HepG2 (cell line): Measurements from ENCODE around the gene MTF2. TPM values are rescaled to one million over a fixed set of nuclear protein-coding genes. Genes with fewer than 3 reads are reported as not detected.
A peak's percentile ranks its signal among the peaks of the same experiment; 100 is the strongest.

ENCODE experiments used
- ARNTL ChIP-seq: sonication (generic); formaldehyde crosslinking; IDR thresholded peaks from 2 replicates; pipeline ENCODE4 v1.4.0; 2020; ENCODE audit warnings: mild to moderate bottlenecking, missing genetic modification reagents
- BRCA1 ChIP-seq: sonication (generic); formaldehyde crosslinking; IDR thresholded peaks from 2 replicates; pipeline ENCODE4 v1.4.0; 2020; ENCODE audit warnings: missing genetic modification reagents
- CBX1 ChIP-seq: IDR thresholded peaks from one replicate; pipeline ENCODE4 v1.6.1; 2016; ENCODE audit warnings: antibody characterized with exemption, low read depth
- GATAD2A ChIP-seq: IDR thresholded peaks from 2 replicates; pipeline ENCODE4 v1.6.1; 2016
- IKZF1 ChIP-seq: fragments of 450-650 bp; IDR thresholded peaks from 2 replicates; pipeline ENCODE4 v1.7.1; 2016
- KLF6 ChIP-seq: IDR thresholded peaks from 2 replicates; pipeline ENCODE4 v1.8.0; 2016; ENCODE audit warnings: missing biosample characterization, missing genetic modification reagents
- LCORL ChIP-seq, 2 experiments: fragments of 450-650 bp in 1 of 2; sonication (generic) in 1 of 2; formaldehyde crosslinking in 1 of 2; IDR thresholded peaks; 2 replicates each; pipeline versions ENCODE4 v1.5.0 to v1.6.1; 2017 to 2020; ENCODE audit warnings: antibody characterized with exemption in 1 of 2, missing genetic modification reagents in 1 of 2
- MAFF ChIP-seq: IDR thresholded peaks from 2 replicates; pipeline ENCODE4 v1.6.1; 2011; ENCODE audit warnings: low read depth, low read length, improper control_type of control experiment
- MIER3 ChIP-seq: IDR thresholded peaks from 2 replicates; pipeline ENCODE4 v1.6.1; 2016; ENCODE audit warnings: missing compliant biosample characterization, borderline replicate concordance
- MTF1 ChIP-seq: sonication (generic); formaldehyde crosslinking; IDR thresholded peaks from 2 replicates; pipeline ENCODE4 v1.5.0; 2020; ENCODE audit warnings: missing genetic modification reagents
- MZF1 ChIP-seq: sonication (generic); formaldehyde crosslinking; IDR thresholded peaks from 2 replicates; pipeline ENCODE4 v1.8.1; 2023; ENCODE audit warnings: mild to moderate bottlenecking, missing genetic modification reagents, borderline replicate concordance
- NCOA1 ChIP-seq: sonication (generic); formaldehyde crosslinking; IDR thresholded peaks from 2 replicates; pipeline ENCODE4 v1.9.0; 2021; ENCODE audit warnings: missing genetic modification reagents
- RCOR2 ChIP-seq: IDR thresholded peaks from 2 replicates; pipeline ENCODE4 v1.6.1; 2016; ENCODE audit warnings: missing biosample characterization, missing genetic modification reagents
- RELA ChIP-seq: sonication (generic); formaldehyde crosslinking; IDR thresholded peaks from 2 replicates; pipeline ENCODE4 v1.4.0; 2020; ENCODE audit warnings: missing genetic modification reagents
- SIX1 ChIP-seq: sonication (generic); formaldehyde crosslinking; IDR thresholded peaks from 2 replicates; pipeline ENCODE4 v1.4.0; 2020; ENCODE audit warnings: missing genetic modification reagents, borderline replicate concordance
- TBX2 ChIP-seq: sonication (generic); formaldehyde crosslinking; IDR thresholded peaks from 2 replicates; pipeline ENCODE4 v1.5.0; 2020; ENCODE audit warnings: missing genetic modification reagents, mild to moderate bottlenecking, borderline replicate concordance
- TEAD2 ChIP-seq: sonication (generic); formaldehyde crosslinking; IDR thresholded peaks from 2 replicates; pipeline ENCODE4 v1.9.0; 2021; ENCODE audit warnings: missing genetic modification reagents
- TRIM24 ChIP-seq: sonication (generic); formaldehyde crosslinking; IDR thresholded peaks from 2 replicates; pipeline ENCODE4 v1.8.0; 2022; ENCODE audit warnings: mild to moderate bottlenecking, missing genetic modification reagents
- XRCC5 ChIP-seq: fragments of 200-400 bp; formaldehyde crosslinking; optimal IDR thresholded peaks from 2 replicates; pipeline ENCODE3; 2017; ENCODE audit warnings: mild to moderate bottlenecking, low read length
- ZFP36L2 ChIP-seq: sonication (generic); formaldehyde crosslinking; IDR thresholded peaks from 2 replicates; pipeline ENCODE4 v1.4.0; 2020; ENCODE audit warnings: missing genetic modification reagents
- ZFYVE20 ChIP-seq: sonication (generic); formaldehyde crosslinking; IDR thresholded peaks from 2 replicates; pipeline ENCODE4 v1.8.0; 2023; ENCODE audit warnings: low read depth, mild to moderate bottlenecking, moderate library complexity, missing genetic modification reagents, borderline replicate concordance
- ZNF256 ChIP-seq: sonication (generic); formaldehyde crosslinking; conservative IDR thresholded peaks from 2 replicates; pipeline ENCODE4 v1.4.0; 2020; ENCODE audit warnings: missing genetic modification reagents
- ZNF33A ChIP-seq: sonication (generic); formaldehyde crosslinking; IDR thresholded peaks from 2 replicates; pipeline ENCODE4 v1.5.1; 2020; ENCODE audit warnings: missing genetic modification reagents, mild to moderate bottlenecking, moderate library complexity, borderline replicate concordance
- ZNF546 ChIP-seq: sonication (generic); formaldehyde crosslinking; conservative IDR thresholded peaks from 2 replicates; pipeline ENCODE4 v1.8.1; 2023; ENCODE audit warnings: mild to moderate bottlenecking, missing genetic modification reagents
- ZNF552 ChIP-seq: sonication (generic); formaldehyde crosslinking; IDR thresholded peaks from 2 replicates; pipeline ENCODE4 v1.9.0; 2022; ENCODE audit warnings: missing genetic modification reagents, mild to moderate bottlenecking, borderline replicate concordance
- ZNF720 ChIP-seq: sonication (generic); formaldehyde crosslinking; IDR thresholded peaks from 2 replicates; pipeline ENCODE4 v1.4.0; 2020; ENCODE audit warnings: missing genetic modification reagents
- ZNF780A ChIP-seq: sonication (generic); formaldehyde crosslinking; IDR thresholded peaks from 2 replicates; pipeline ENCODE4 v1.8.0; 2022; ENCODE audit warnings: mild to moderate bottlenecking, missing genetic modification reagents, moderate library complexity
- polyA plus RNA-seq, 8 experiments: library from polyadenylated mRNA; depleted of rRNA in 3 of 8; stranded (reverse) in 7 of 8; unstranded in 1 of 8; fragments of >200 nt; fragmentation: Illumina TruSeq in 4 of 8; extraction: Trizol in 4 of 8; gene quantifications; 2 replicates each; pipeline versions ENCODE4 v1.2.1 to v1.2.3, GENCODE V29; 2011 to 2016; ENCODE audit warnings: low read depth in 4 of 8, missing spikeins in 1 of 8, mixed read lengths in 1 of 8; ENCODE audit not compliant: insufficient read depth in 1 of 8
- total RNA-seq, 5 experiments: library from RNA; depleted of rRNA; stranded (reverse); fragments of >200 nt; fragmentation: Illumina TruSeq; extraction: Trizol; gene quantifications; 2 replicates each; pipeline ENCODE4 v1.2.3, GENCODE V29; 2016; ENCODE audit warnings: low read depth in 1 of 5
- TF ChIP-seq, protein P1 (sequence below): IDR thresholded peaks from 2 replicates; pipeline ENCODE4 v1.6.1; 2016; ENCODE audit warnings: mild to moderate bottlenecking, missing biosample characterization, missing genetic modification reagents
- TF ChIP-seq, protein P2 (sequence below): sonication (generic); formaldehyde crosslinking; conservative IDR thresholded peaks from 2 replicates; pipeline ENCODE4 v1.8.1; 2023; ENCODE audit warnings: missing genetic modification reagents
- TF ChIP-seq, protein P3 (sequence below): sonication (generic); formaldehyde crosslinking; IDR thresholded peaks from 2 replicates; pipeline ENCODE4 v1.4.0; 2020; ENCODE audit warnings: mild to moderate bottlenecking, low read depth, missing genetic modification reagents

Gene MTF2
- total and polyA plus RNA-seq, 2 of the 13 experiments (the other 11 are each of a cell fraction or from before 2014, with no cell fraction given) = 48.7 to 53.9 TPM

DNA sequence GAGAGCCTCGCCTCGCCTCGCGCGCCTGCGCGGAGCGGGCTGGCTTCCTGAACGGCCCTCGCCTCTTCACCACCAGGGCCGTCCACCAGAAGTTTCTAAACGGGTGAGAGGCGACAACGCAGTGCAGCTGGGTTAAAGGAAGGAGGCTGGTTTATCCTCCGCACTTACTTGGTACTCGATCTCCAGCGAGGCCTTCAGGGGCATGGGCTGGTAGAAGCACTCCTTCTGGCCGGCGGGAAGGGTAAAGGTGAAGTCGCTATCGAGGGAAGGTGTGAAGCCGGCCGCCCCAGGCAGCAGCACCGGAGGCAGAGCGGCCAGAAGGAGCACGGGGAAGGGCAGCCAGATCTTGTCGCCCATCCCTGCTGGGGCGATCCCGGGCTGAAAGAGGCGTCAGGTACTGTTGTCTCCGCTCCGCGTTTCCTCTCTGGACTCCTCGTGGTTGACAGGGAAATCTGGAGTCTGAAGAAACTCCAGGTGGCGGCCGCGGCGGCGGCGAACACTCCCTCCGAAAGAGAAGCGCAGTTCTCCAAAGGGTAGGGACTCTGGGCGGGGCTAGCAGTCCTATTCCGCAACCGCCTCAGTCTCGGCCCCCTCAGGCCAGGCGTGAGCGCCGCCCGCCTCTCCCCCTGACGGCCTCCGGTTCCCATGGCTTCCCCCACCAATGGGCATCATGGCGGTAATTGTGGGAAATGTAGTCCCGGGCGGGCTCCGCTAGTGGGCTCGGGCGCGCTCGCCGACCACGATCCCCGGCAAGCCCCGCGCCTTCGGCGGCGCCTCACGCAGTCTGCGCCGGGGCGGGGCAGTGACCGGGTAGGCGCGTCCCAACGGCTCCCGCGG lies 101.0 kb downstream of the MTF2 start, which contains the start of gene TMED5 (continued):
- TF ChIP-seq XRCC5 (peak; percentile 31), MTF1 (CRISPR knock-in tag) (0 out of 2 replicates have a peak, but pooled peaks have one; percentile 27), MZF1 (CRISPR knock-in tag) (no peak), ARNTL (peak; percentile 78; the same call in 1 of the 2 replicates), TRIM24 (CRISPR knock-in tag) (no peak), ZNF546 (CRISPR knock-in tag) (no peak; the same call in 1 of the 2 replicates), NCOA1 (CRISPR knock-in tag) (no peak), ZNF780A (no peak), CBX1 (peak; percentile 78), RCOR2 (CRISPR knock-in tag) (no peak), ZFYVE20 (CRISPR knock-in tag) (no peak), TEAD2 (CRISPR knock-in tag) (no peak), MIER3 (CRISPR knock-in tag) (peak; percentile 39), ZFP36L2 (CRISPR knock-in tag) (no peak), ZNF256 (peak; percentile 39), GATAD2A (CRISPR knock-in tag) (no peak; the same call in 1 of the 2 replicates), KLF6 (CRISPR knock-in tag) (peak; percentile 71; the same call in 1 of the 2 replicates), SIX1 (CRISPR knock-in tag) (no peak), TBX2 (CRISPR knock-in tag) (peak; percentile 78), IKZF1 (no peak), LCORL (IDR thresholded peaks at IDR 0.05) (no peak), LCORL (CRISPR knock-in tag; IDR thresholded peaks at IDR 0.05) (peak; percentile 21; the same call in 1 of the 2 replicates), MAFF (no peak), RELA (CRISPR knock-in tag) (no peak), BRCA1 (no peak; the same call in none of the 2 replicates), ZNF552 (peak; percentile 81; the same call in 1 of the 2 replicates), ZNF720 (CRISPR knock-in tag) (no peak), ZNF33A (no peak)
- TF ChIP-seq, protein P1, sequence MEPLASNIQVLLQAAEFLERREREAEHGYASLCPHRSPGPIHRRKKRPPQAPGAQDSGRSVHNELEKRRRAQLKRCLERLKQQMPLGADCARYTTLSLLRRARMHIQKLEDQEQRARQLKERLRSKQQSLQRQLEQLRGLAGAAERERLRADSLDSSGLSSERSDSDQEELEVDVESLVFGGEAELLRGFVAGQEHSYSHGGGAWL (CRISPR knock-in tag) = peak; percentile 89
- TF ChIP-seq, protein P2, sequence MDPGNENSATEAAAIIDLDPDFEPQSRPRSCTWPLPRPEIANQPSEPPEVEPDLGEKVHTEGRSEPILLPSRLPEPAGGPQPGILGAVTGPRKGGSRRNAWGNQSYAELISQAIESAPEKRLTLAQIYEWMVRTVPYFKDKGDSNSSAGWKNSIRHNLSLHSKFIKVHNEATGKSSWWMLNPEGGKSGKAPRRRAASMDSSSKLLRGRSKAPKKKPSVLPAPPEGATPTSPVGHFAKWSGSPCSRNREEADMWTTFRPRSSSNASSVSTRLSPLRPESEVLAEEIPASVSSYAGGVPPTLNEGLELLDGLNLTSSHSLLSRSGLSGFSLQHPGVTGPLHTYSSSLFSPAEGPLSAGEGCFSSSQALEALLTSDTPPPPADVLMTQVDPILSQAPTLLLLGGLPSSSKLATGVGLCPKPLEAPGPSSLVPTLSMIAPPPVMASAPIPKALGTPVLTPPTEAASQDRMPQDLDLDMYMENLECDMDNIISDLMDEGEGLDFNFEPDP (CRISPR knock-in tag) = no peak
- TF ChIP-seq, protein P3, sequence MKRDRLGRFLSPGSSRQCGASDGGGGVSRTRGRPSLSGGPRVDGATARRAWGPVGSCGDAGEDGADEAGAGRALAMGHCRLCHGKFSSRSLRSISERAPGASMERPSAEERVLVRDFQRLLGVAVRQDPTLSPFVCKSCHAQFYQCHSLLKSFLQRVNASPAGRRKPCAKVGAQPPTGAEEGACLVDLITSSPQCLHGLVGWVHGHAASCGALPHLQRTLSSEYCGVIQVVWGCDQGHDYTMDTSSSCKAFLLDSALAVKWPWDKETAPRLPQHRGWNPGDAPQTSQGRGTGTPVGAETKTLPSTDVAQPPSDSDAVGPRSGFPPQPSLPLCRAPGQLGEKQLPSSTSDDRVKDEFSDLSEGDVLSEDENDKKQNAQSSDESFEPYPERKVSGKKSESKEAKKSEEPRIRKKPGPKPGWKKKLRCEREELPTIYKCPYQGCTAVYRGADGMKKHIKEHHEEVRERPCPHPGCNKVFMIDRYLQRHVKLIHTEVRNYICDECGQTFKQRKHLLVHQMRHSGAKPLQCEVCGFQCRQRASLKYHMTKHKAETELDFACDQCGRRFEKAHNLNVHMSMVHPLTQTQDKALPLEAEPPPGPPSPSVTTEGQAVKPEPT (CRISPR knock-in tag) = no peak
